ENCODE measurements around the gene ZHX3. TPM values are rescaled to one million over a fixed set of nuclear protein-coding genes. Genes with fewer than 3 reads are reported as not detected.

The ZHX3 gene
- total and polyA plus RNA-seq, 2 donors (not counting 1 experiment from before 2014, with no cell fraction given): 4.3 to 22.2 TPM

DNA sequence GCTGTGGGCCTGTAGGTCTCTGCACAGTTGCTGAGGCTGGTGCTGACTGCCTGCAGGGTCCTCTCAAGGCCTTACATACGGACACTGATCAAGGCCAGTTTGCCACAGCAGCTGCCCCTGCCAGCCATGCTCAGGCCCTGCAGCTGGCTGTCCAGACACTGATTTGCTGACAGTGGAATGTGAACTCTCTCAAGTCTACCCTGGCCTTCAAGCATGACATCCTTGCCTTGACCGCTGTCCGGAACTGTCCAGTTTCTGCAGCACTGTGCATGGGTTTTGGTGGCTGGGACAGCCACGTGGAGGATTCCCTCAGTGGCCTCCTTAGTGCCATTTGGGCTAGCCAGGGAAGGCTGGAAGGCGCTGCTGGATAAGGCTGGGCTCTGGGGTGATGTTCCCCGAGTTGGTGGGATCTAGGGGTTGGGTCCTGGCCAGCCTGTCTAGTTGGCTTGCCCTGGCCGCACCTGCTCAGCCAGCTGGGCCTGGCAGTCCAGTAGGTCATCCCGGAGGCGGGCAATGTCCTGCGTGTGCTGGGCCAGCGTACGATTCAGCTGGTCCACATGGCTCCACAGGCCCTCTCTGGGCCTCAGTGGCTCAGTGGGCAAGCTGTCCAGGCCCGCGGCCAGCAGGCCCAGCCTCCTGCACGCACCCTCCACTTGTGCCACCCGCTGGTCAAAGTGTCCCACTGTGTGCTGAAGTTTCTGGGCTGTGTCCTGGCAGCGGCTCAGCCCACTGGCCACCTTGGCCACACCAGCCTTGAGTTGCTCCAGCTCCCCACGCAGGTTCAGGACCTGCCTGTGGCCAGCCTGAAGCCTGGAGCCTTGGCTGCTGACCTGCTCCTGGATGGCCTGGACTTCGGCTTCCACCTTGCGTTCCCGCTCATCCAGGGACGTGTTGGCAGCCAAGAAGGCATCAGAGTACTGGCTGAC, 43.6 kb upstream of the ZHX3 start:
- no peaks in the 10 kb centered on the region for H3K79me2 ChIP-seq (ENCODE audit: control insufficient read depth, insufficient read depth, low read length)
- intact Hi-C loops (cut with micrococcal nuclease): no loop called here
- H3K9ac ChIP-seq (ENCODE audit: low read length): no peak overlapping the region
- no peak overlapping the region for H3K4me2 ChIP-seq (replicated peaks; ENCODE audit: low read depth, low read length, poor library complexity, severe bottlenecking)
- ATAC-seq (ENCODE audit: low read depth): no peak
- H3K27me3 ChIP-seq (replicated peaks in 1 of 4; ENCODE audit: control extremely low read depth in 1 of 4, control insufficient read depth in 3 of 4, insufficient read depth in 4 of 4, low read length in 3 of 4): peaks cover 0 to 9% (median 2%) of the 10 kb centered on the region in 4 experiments
- H3K4me3 ChIP-seq (ENCODE audit: control extremely low read depth in 1 of 5, extremely low read depth in 1 of 5, insufficient read depth in 1 of 5, low read depth in 2 of 5, low read length in 4 of 5): no peak overlapping the region
- Mint-ChIP-seq H3K4me3 (no peak overlapping the region), H3K27me3 (peaks cover 12% of the 10 kb centered on the region), H3K9me3 (ENCODE audit: insufficient read depth) (no peaks in the 10 kb centered on the region), H3K4me1 (no peaks in the 10 kb centered on the region), H3K27ac (no peak overlapping the region)
- ChIA-PET CTCF (no interaction called here), POLR2A (no interaction called here)
- H3K4me1 ChIP-seq (ENCODE audit: control insufficient read depth in 2 of 2, insufficient read depth in 2 of 2, low read length in 2 of 2): no peaks in the 10 kb centered on the region
- H3K36me3 ChIP-seq (replicated peaks in 1 of 2; ENCODE audit: control extremely low read depth in 1 of 2, control insufficient read depth in 1 of 2, extremely low read depth in 1 of 2, insufficient read depth in 2 of 2, low read length in 1 of 2): no peaks in the 10 kb centered on the region
- no peak overlapping the region for H3K27ac ChIP-seq (ENCODE audit: low read length in 2 of 2)
- WGBS (ENCODE audit: insufficient coverage): 90% methylated on average over 22 of the region's 22 CpGs
- H4K20me1 ChIP-seq (ENCODE audit: control insufficient read depth, insufficient read depth, low read length, poor library complexity, severe bottlenecking): no peaks in the 10 kb centered on the region
- no peak for DNase-seq
- no peaks in the 10 kb centered on the region for H3K9me3 ChIP-seq (ENCODE audit: control extremely low read depth in 1 of 3, control insufficient read depth in 2 of 3, insufficient read depth in 1 of 3, low read length in 2 of 3)
- no peak for TF ChIP-seq EZH2 (IDR thresholded peaks at IDR 0.05; ENCODE audit: borderline replicate concordance, insufficient read depth, low read depth, low read length, poor library complexity, severe bottlenecking)
- TF ChIP-seq CTCF (IDR thresholded peaks at IDR 0.05): no peak
- no peak overlapping the region for H2AFZ ChIP-seq (ENCODE audit: insufficient read depth, low read depth, low read length, poor library complexity, severe bottlenecking)

GRCh38 chr20:41359541-41360011, 42.0 kb upstream of the ZHX3 start:
- ChIA-PET CTCF (interaction anchor here (0.7 to 1.2 kb wide), 2 partner anchors 20 to 378 kb away, joined by 3 to 4 read pairs; no protein-coding TSS in a partner anchor), POLR2A (no interaction called here)
- no peaks in the 10 kb centered on the region for H3K4me1 Mint-ChIP-seq
- Histone ChIP-seq H3K9ac (ENCODE audit: low read length) (no peak overlapping the region), H3K4me2 (replicated peaks; ENCODE audit: low read depth, low read length, poor library complexity, severe bottlenecking) (no peak overlapping the region), H3K4me1 (ENCODE audit: control insufficient read depth in 2 of 2, insufficient read depth in 2 of 2, low read length in 2 of 2) (no peaks in the 10 kb centered on the region), H3K79me2 (ENCODE audit: control insufficient read depth, insufficient read depth, low read length) (no peaks in the 10 kb centered on the region), H2AFZ (ENCODE audit: insufficient read depth, low read depth, low read length, poor library complexity, severe bottlenecking) (no peak overlapping the region), H3K4me3 (ENCODE audit: control extremely low read depth in 1 of 5, extremely low read depth in 1 of 5, insufficient read depth in 1 of 5, low read depth in 2 of 5, low read length in 4 of 5) (no peak overlapping the region), H4K20me1 (ENCODE audit: control insufficient read depth, insufficient read depth, low read length, poor library complexity, severe bottlenecking) (no peaks in the 10 kb centered on the region), H3K27me3 (replicated peaks in 1 of 4; ENCODE audit: control extremely low read depth in 1 of 4, control insufficient read depth in 3 of 4, insufficient read depth in 4 of 4, low read length in 3 of 4) (peaks cover 0 to 2% (median 0%) of the 10 kb centered on the region in 4 experiments), H3K9me3 (ENCODE audit: control extremely low read depth in 1 of 3, control insufficient read depth in 2 of 3, insufficient read depth in 1 of 3, low read length in 2 of 3) (no peaks in the 10 kb centered on the region), H3K27ac (ENCODE audit: low read length in 2 of 2) (no peak overlapping the region), H3K36me3 (replicated peaks in 1 of 2; ENCODE audit: control extremely low read depth in 1 of 2, control insufficient read depth in 1 of 2, extremely low read depth in 1 of 2, insufficient read depth in 2 of 2, low read length in 1 of 2) (no peaks in the 10 kb centered on the region)
- no peak for DNase-seq
- H3K9me3 Mint-ChIP-seq (ENCODE audit: insufficient read depth): no peaks in the 10 kb centered on the region
- H3K27me3 Mint-ChIP-seq: peaks cover under 1% of the 10 kb centered on the region
- no peak overlapping the region for H3K4me3 Mint-ChIP-seq
- H3K27ac Mint-ChIP-seq: no peak overlapping the region
- WGBS (ENCODE audit: insufficient coverage): 96% methylated on average over 9 of the region's 9 CpGs
- no peak for ATAC-seq (ENCODE audit: low read depth)
- intact Hi-C loops (cut with micrococcal nuclease): no loop called here
- TF ChIP-seq EZH2 (IDR thresholded peaks at IDR 0.05; ENCODE audit: borderline replicate concordance, insufficient read depth, low read depth, low read length, poor library complexity, severe bottlenecking) (no peak), CTCF (IDR thresholded peaks at IDR 0.05) (no peak)

All from B cell (primary cell).